Stimulated activated CD4-positive, alpha-beta T cell treated with anti-CD3 and anti-CD28 coated beads, Interleukin-12 subunit alpha, Interleukin-12 subunit beta, amount 100 ng/mL, for 4 hours (primary cell): ENCODE results near the gene KCTD15.

Experiments used
- DNase-seq: peaks from one replicate; pipeline ENCODE4 v3.0.0-alpha.2; 2020

The KCTD15 gene

GRCh38 chr19:33798681-33799111, 2.0 kb downstream of the KCTD15 start:
- DNase-seq = no peak

GRCh38 chr19:33799476-33799875, 2.8 kb downstream of the KCTD15 start:
- no peak for DNase-seq

GRCh38 chr19:33800012-33800680, 3.5 kb downstream of the KCTD15 start:
- no peak for DNase-seq

- no peak for DNase-seq
Observed at GRCh38 chr19:33801411-33801810, 4.7 kb downstream of the KCTD15 start.

GRCh38 chr19:33802001-33802400, 5.3 kb downstream of the KCTD15 start:
- DNase-seq = no peak

- DNase-seq = no peak
Observed at GRCh38 chr19:33802801-33803200, 6.1 kb downstream of the KCTD15 start.

- no peak for DNase-seq
Observed at GRCh38 chr19:33803383-33803782, 6.7 kb downstream of the KCTD15 start.

GRCh38 chr19:33804021-33804799, 7.5 kb downstream of the KCTD15 start:
- DNase-seq = no peak

- DNase-seq = no peak
Observed at GRCh38 chr19:33805313-33805712, 8.6 kb downstream of the KCTD15 start.

- no peak for DNase-seq
Observed at GRCh38 chr19:33805840-33806433, 9.3 kb downstream of the KCTD15 start.

- DNase-seq = no peak
Observed at GRCh38 chr19:33806434-33806881, 9.8 kb downstream of the KCTD15 start.

GRCh38 chr19:33808399-33808798, 11.7 kb downstream of the KCTD15 start:
- no peak for DNase-seq

GRCh38 chr19:33809960-33810359, 13.3 kb downstream of the KCTD15 start:
- no peak for DNase-seq

- no peak for DNase-seq
Observed at GRCh38 chr19:33810821-33811220, 14.2 kb downstream of the KCTD15 start.

GRCh38 chr19:33811246-33811645, 14.6 kb downstream of the KCTD15 start:
- DNase-seq = no peak

GRCh38 chr19:33811736-33812387, 15.2 kb downstream of the KCTD15 start:
- DNase-seq = no peak

GRCh38 chr19:33812388-33813330, 16.0 kb downstream of the KCTD15 start:
- DNase-seq = no peak

- DNase-seq = no peak
Observed at GRCh38 chr19:33813391-33814101, 16.9 kb downstream of the KCTD15 start.

- DNase-seq = no peak
Observed at GRCh38 chr19:33814181-33815165, 17.8 kb downstream of the KCTD15 start.
